Measurements from ENCODE around the gene SLC39A7. TPM values are rescaled to one million over a fixed set of nuclear protein-coding genes. Genes with fewer than 3 reads are reported as not detected.

The SLC39A7 gene
- total and polyA plus RNA-seq, 2 donors (not counting 3 experiments of a cell fraction or from before 2014, with no cell fraction given), result 99.8 to 129 TPM

DNA sequence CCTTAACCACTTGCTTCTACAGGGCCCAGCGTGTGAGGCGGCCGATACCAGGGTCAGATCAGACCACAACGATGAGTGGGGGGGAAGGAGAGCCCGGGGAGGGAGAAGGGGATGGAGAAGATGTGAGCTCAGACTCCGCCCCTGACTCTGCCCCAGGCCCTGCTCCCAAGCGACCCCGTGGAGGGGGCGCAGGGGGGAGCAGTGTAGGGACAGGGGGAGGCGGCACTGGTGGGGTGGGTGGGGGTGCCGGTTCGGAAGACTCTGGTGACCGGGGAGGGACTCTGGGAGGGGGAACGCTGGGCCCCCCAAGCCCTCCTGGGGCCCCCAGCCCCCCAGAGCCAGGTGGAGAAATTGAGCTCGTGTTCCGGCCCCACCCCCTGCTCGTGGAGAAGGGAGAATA is 10.5 kb downstream of the SLC39A7 start:
- CTCF ChIA-PET, result no interaction called here
- H3K9me3 ChIP-seq (replicated peaks; ENCODE audit: control insufficient read depth, insufficient read depth, low read length), result no peaks in the 10 kb centered on the region
- no peak overlapping the region for H3K27ac ChIP-seq (ENCODE audit: insufficient read depth, low read depth, low read length)
- no peak for TF ChIP-seq MYC (IDR thresholded peaks at IDR 0.05; ENCODE audit: low read depth, low read length)
- TF ChIP-seq FOS (IDR thresholded peaks at IDR 0.05; ENCODE audit: borderline replicate concordance, insufficient read depth, low read length), result no peak
- no peak for TF ChIP-seq JUN (IDR thresholded peaks at IDR 0.05; ENCODE audit: borderline replicate concordance, insufficient read depth, insufficient read length, low read depth)
- TF ChIP-seq POLR2A (IDR thresholded peaks at IDR 0.05; ENCODE audit: low read depth, low read length), result no peak
- TF ChIP-seq, protein P1, sequence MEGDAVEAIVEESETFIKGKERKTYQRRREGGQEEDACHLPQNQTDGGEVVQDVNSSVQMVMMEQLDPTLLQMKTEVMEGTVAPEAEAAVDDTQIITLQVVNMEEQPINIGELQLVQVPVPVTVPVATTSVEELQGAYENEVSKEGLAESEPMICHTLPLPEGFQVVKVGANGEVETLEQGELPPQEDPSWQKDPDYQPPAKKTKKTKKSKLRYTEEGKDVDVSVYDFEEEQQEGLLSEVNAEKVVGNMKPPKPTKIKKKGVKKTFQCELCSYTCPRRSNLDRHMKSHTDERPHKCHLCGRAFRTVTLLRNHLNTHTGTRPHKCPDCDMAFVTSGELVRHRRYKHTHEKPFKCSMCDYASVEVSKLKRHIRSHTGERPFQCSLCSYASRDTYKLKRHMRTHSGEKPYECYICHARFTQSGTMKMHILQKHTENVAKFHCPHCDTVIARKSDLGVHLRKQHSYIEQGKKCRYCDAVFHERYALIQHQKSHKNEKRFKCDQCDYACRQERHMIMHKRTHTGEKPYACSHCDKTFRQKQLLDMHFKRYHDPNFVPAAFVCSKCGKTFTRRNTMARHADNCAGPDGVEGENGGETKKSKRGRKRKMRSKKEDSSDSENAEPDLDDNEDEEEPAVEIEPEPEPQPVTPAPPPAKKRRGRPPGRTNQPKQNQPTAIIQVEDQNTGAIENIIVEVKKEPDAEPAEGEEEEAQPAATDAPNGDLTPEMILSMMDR (IDR thresholded peaks at IDR 0.05; ENCODE audit: extremely low read depth in 1 of 2, insufficient read depth in 1 of 2, low read depth in 1 of 2, low read length in 2 of 2), result no peak
- BruUV-seq (replicated peaks), result no TSS peak
- H3K27me3 ChIP-seq (ENCODE audit: control insufficient read depth in 2 of 2, insufficient read depth in 2 of 2, low read length in 2 of 2), result peaks cover 3 to 5% of the 10 kb centered on the region in 2 experiments
- intact Hi-C loops (cut with micrococcal nuclease) (no loop called here), dilution Hi-C loops (cut with MboI; ENCODE audit: extremely low pct_ligation_motif_present, low sequenced_read_pairs) (no loop called here)
- H3K4me2 ChIP-seq (ENCODE audit: insufficient read depth, low read length), result no peak overlapping the region
- POLR2A ChIA-PET, result no interaction called here
- H2AFZ ChIP-seq (ENCODE audit: low read depth, low read length), result no peak overlapping the region
- no peak for FAIRE-seq
- no peaks in the 10 kb centered on the region for H3K79me2 ChIP-seq (ENCODE audit: control insufficient read depth, insufficient read depth, low read length)
- H3K9me1 ChIP-seq (replicated peaks; ENCODE audit: control insufficient read depth, extremely low read depth, insufficient read depth, low read length), result no peaks in the 10 kb centered on the region
- H3K4me3 ChIP-seq (replicated peaks in 1 of 3; ENCODE audit: insufficient read depth in 1 of 3, low read depth in 1 of 3, low read length in 3 of 3), result no peak overlapping the region
- peaks cover 17% of the 10 kb centered on the region for H3K4me1 ChIP-seq (ENCODE audit: control insufficient read depth, extremely low read depth, insufficient read depth, low read length)
- no peak for DNase-seq (ENCODE audit: low read depth, low spot score)
- no peaks in the 10 kb centered on the region for H4K20me1 ChIP-seq (replicated peaks; ENCODE audit: control insufficient read depth, extremely low read depth, insufficient read depth, low read length)
- H3K9ac ChIP-seq (replicated peaks; ENCODE audit: extremely low read depth, insufficient read depth, low read length), result no peak overlapping the region
- peaks cover 0 to 3% of the 10 kb centered on the region in 2 experiments for H3K36me3 ChIP-seq (ENCODE audit: control insufficient read depth in 2 of 2, extremely low read depth in 1 of 2, insufficient read depth in 2 of 2, low read length in 2 of 2)

DNA sequence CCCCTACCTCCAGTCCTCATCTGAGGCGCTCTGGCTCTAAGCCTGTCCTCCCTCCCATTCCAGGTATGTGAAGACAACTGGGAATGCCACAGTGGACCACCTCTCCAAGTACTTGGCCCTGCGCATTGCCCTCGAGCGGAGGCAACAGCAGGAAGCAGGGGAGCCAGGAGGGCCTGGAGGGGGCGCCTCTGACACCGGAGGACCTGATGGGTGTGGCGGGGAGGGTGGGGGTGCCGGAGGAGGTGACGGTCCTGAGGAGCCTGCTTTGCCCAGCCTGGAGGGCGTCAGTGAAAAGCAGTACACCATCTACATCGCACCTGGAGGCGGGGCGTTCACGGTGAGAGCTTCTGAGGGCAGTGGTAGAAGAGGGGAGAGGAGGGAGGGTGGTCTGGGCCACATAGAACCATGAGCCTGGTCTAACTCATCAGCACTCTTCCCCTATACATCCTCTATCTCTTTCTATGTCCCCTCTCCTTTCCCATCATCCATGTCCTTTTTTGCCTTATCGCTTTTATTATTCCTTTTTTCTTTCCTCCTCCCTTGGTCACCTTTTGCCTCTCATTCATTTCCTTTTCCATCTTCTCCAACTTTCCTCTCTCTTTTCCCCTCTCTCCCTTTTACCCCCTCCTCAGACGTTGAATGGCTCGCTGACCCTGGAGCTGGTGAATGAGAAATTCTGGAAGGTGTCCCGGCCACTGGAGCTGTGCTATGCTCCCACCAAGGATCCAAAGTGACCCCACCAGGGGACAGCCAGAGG is 11.2 kb downstream of the SLC39A7 start:
- ChIA-PET POLR2A (no interaction called here), CTCF (interaction anchor here (1.9 kb wide), 1 partner anchor 37 kb away, joined by 13 read pairs; no protein-coding TSS in a partner anchor)
- H3K4me1 ChIP-seq (ENCODE audit: control insufficient read depth, extremely low read depth, insufficient read depth, low read length), result peaks cover 11% of the 10 kb centered on the region
- dilution Hi-C loops (cut with MboI; ENCODE audit: extremely low pct_ligation_motif_present, low sequenced_read_pairs) (no loop called here), intact Hi-C loops (cut with micrococcal nuclease) (no loop called here)
- no peak for DNase-seq (ENCODE audit: low read depth, low spot score)
- H3K9me3 ChIP-seq (replicated peaks; ENCODE audit: control insufficient read depth, insufficient read depth, low read length), result no peaks in the 10 kb centered on the region
- no peaks in the 10 kb centered on the region for H4K20me1 ChIP-seq (replicated peaks; ENCODE audit: control insufficient read depth, extremely low read depth, insufficient read depth, low read length)
- H3K4me3 ChIP-seq (replicated peaks in 1 of 3; ENCODE audit: insufficient read depth in 1 of 3, low read depth in 1 of 3, low read length in 3 of 3), result no peak overlapping the region
- H3K9ac ChIP-seq (replicated peaks; ENCODE audit: extremely low read depth, insufficient read depth, low read length), result no peak overlapping the region
- H3K79me2 ChIP-seq (ENCODE audit: control insufficient read depth, insufficient read depth, low read length), result no peaks in the 10 kb centered on the region
- no peak for FAIRE-seq
- peaks cover 3 to 5% of the 10 kb centered on the region in 2 experiments for H3K27me3 ChIP-seq (ENCODE audit: control insufficient read depth in 2 of 2, insufficient read depth in 2 of 2, low read length in 2 of 2)
- no peaks in the 10 kb centered on the region for H3K9me1 ChIP-seq (replicated peaks; ENCODE audit: control insufficient read depth, extremely low read depth, insufficient read depth, low read length)
- no peak overlapping the region for H3K4me2 ChIP-seq (ENCODE audit: insufficient read depth, low read length)
- TF ChIP-seq POLR2AphosphoS5 (IDR thresholded peaks at IDR 0.05; ENCODE audit: insufficient read depth, low read depth, low read length) (no peak), FOS (IDR thresholded peaks at IDR 0.05; ENCODE audit: borderline replicate concordance, insufficient read depth, low read length) (no peak), GATA2 (IDR thresholded peaks at IDR 0.05; ENCODE audit: insufficient read depth, insufficient read length, low read depth, low read length) (no peak), MYC (IDR thresholded peaks at IDR 0.05; ENCODE audit: low read depth, low read length) (no peak), JUN (IDR thresholded peaks at IDR 0.05; ENCODE audit: borderline replicate concordance, insufficient read depth, insufficient read length, low read depth) (no peak), EZH2 (IDR thresholded peaks at IDR 0.05; ENCODE audit: borderline replicate concordance, low read depth, low read length, severe bottlenecking) (no peak), POLR2A (IDR thresholded peaks at IDR 0.05; ENCODE audit: low read depth, low read length) (no peak)
- TF ChIP-seq, protein P1 (IDR thresholded peaks at IDR 0.05; ENCODE audit: extremely low read depth in 1 of 2, insufficient read depth in 1 of 2, low read depth in 1 of 2, low read length in 2 of 2), result no peak
- TF ChIP-seq, protein P2, sequence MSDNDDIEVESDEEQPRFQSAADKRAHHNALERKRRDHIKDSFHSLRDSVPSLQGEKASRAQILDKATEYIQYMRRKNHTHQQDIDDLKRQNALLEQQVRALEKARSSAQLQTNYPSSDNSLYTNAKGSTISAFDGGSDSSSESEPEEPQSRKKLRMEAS (IDR thresholded peaks at IDR 0.05; ENCODE audit: insufficient read depth, insufficient read length), result no peak
- H2AFZ ChIP-seq (ENCODE audit: low read depth, low read length), result no peak overlapping the region
- H3K36me3 ChIP-seq (ENCODE audit: control insufficient read depth in 2 of 2, extremely low read depth in 1 of 2, insufficient read depth in 2 of 2, low read length in 2 of 2), result peaks cover 0 to 3% of the 10 kb centered on the region in 2 experiments
- no TSS peak for BruUV-seq (replicated peaks)
- H3K27ac ChIP-seq (ENCODE audit: insufficient read depth, low read depth, low read length), result no peak overlapping the region

Measured in endothelial cell of umbilical vein (primary cell).